AML-193 (cell line): ENCODE measurements around the gene CRYBB3.

Experiments used
- DNase-seq, 2 experiments: peaks; one replicate each; lab custom pipeline; 2025; lab: John Stamatoyannopoulos, UW

CRYBB3 gene

DNA sequence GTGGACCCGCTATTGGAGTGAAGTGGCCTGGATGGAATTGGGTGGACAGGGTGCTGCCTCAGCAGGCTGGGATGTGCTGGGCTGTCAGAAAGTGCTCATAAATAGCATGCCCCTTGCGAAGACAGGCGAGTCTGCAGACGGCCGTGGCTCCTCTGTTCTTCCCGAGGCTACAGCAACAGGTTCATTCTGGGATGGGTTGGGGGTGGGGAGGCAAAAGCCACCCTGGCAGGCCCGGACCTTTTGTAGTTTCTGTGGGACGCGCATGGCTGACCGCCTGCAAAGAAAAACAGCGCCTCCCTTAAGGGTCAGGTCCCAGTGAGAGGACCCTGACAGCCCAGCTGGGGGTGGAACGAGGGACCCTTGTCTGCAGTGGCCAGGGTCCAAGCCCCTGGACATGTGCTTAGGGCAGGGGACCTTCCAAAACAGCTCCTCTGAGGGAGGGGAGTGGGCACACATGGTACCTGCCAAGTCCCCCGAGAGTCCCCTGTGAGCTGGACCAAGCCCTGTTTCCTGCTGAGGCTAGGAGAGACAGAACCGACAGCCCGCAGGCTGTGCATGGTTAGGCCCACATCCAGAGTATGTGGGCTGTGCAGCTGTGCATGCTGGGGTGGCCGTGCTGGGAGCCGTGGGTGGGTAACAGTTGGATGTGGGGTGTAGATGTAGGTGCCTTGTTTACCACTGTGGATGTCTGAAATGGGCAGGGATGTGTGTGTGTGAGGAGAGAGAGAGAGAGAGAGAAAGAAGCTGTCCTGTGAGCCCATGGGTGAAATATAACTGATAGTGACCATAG lies at the start of gene CRYBB3:
TSS of gene CRYBB3 (plus strand) at position 128 of the 790 bp plus-strand sequence. CDS start 1,539 bp downstream, outside the sequence.
- DNase-seq, result no peak

DNA sequence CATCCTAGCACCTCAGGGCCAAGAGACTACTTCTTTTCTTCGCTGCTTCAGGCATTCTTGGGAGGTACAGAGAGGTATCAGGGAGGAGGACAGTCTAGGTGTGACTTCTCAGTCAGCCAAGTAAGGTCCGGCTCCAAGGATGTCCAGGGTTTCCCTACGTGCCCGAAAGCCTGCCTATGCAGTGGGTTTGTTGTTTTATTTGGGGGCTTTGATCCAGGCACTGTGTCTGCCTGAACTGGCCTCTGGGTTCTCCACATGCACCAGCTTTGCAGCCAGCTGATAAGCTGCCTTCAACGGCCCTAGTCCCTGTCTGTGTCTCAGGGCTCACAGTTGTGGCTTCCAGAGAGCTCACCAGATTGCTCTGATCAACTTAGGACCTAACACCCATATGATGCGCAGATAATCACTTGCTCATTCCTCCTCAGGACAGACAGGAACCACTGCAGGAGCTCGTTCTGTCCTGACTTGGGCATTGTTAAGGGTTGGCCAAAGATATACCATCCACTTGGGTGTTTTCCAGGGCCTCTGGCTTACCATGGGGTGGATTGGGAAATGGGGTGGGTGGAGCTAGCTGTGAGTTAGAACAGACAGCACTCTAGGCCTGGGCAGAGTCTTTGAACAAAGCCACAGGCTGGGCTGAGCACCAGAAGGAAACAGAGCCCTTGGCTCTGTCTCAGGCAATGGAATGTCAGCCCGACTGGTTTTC lies 45.5 kb upstream of the CRYBB3 start:
- DNase-seq, result no peak

DNA sequence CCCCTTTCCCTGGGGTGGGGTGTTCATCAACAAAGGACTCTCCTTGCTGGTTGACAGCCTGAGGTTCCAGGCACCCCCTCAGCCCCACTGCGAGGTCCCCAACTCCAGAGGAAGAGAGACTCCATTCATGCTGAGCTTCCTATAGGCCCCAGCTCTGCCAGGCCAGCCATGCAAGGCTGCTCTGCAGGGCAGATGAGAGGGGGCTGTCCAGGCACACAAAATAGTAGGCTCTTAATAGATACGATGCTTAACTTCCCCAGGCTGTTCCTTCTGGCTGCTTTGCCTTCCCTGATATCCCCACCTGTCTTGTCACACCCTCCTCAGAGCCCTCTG lies 45.0 kb upstream of the CRYBB3 start:
- no peak for DNase-seq

DNA sequence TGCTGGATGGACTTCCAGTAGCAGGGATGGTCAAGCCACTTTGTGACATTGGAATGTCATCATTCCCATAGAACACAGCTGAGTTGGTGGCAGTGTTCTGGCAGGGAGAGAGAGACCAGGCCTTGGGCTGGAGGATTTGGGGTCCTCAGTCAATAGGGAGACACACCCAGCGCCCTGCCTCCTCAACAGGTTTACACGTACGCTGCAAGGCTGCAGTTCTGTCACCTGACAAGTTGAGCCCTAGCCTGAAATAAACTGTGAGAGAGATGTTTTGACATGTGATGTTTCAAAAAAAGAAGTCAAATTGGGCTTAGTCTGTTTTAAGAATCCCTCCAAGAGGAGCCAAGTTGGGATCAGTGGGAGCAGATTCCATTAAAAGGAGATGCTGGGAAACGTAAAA lies 42.9 kb upstream of the CRYBB3 start:
- no peak for DNase-seq

DNA sequence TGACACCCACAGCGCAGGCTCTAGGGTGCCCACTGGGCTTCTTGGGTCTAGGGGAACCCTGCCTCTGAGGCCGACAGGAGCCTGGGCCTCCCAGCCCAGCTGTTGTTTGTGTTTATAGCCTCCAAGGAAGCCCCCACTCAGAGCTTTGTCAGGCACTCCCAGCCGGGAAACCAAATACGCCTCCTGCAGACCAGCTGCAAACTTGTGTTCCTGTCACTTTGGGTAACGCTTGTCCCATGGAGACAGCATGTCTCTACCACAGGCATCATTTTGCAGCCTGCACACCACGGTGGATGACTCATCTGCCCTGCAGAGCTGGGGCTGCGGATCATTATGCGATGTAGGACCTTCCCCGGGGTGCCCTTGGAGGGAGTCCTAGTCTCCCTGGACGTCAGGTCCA lies 40.6 kb upstream of the CRYBB3 start:
- no peak for DNase-seq

DNA sequence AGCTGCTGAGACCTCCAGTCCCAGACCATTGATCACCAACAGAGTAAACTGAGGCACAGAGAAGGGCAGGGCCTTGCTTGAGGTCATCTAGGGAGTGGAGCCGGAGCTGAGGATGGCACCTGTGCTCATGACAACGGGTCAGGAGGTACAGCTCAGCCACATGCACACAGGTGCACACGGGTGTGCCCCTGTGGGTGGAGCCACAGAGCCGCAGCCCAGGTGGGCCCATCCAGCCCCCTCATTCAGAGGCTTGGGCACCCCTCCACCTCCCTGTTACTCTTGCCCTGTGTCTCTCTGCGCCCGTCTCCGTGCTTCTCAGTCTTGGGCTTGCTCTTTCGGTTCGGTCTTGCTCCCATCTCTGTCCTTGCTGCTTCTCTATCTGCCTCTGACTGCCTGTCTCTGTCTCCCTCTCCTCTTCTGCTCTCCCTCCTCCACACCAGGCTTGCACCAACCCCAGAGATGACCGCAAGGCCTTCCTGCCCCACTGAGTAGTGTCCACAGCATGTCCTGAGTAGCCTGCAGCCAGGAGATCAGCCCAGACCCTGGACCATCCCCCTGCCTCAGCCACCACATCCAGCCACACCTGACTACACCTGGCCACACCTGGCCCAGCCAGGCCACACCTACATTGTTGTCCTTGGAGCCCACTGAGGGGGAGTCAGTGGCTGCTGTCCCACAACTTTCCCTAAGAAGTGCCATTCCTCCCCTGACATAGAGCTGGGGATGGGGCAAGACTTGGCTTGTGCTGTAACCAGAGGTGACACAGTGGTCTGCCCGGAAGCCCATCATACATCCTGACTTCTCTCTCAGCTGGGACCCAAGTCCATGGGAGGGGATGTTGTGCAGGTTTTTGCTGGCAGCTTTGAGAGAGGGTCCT lies 39.3 kb upstream of the CRYBB3 start:
- no peak for DNase-seq

DNA sequence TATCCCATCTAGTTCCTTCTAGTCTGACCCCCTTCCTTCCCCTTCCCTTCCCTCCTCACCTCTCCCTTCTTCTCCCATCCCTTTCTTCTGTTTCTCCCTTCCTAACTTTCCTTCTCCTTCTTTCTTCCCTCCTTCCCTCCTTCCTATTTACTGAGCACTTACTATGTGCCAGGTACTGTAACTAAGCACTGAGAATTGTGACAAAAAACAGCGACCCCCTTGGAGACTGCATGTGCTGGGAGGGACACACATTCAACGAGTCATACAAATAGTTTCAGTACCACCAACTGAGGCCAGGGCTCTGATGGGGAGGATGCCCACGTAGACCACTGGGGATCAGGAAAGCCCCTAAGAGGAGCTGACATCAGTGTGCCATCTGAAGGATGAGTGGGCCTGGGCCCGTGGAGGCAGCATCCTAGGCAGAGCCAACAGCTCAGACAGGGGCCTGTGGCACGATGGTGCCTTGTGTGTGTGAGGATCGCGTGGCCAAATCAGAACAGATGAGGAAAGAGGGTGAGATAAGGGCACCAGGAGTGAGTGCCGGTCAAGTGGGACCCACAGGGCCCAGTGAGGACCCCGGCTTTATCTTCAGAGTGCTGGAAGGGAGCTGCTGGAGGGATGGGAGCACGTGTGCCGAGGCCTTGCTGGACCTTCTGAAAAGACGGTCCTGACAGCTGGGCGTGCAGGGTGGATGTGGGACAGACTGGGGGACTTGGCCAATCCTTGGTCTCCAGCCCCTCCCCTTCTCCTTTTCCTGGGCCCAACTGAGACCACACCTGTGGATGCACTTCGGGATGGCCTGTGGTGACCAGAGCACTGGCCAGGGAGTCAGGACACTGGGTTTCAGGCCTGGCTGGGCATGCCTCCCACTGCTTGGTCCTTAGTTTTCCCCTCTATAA lies 38.4 kb upstream of the CRYBB3 start:
- DNase-seq, result no peak

DNA sequence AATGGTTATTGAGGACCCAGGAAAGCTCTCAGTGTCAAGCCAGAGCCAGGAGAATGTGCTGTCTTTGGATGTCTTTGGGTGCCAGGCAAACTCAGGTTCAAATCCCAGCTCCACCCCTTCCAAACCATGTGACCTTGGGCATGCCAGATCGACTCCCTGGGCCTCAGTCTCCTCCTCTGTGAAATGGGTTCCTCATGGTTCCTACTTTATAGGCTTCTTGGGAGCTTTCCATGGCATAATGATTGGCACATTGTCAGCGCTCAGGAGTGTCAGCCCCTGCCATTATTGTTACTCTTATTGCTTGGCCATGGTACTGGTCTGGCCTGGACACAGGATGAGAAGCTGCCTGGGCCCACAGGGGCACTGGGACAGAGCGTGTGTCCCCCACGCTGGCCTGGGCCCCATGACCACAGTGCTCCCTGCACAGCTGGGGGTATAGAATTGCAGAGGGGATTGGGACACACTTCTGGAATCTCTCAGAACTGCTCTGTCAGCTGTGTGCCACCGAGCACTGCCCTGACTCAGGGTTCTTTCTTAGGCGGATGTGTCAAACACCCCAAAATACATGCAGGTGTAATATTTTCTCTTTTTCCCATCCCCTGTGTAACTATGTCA lies 37.6 kb upstream of the CRYBB3 start:
- no peak for DNase-seq

DNA sequence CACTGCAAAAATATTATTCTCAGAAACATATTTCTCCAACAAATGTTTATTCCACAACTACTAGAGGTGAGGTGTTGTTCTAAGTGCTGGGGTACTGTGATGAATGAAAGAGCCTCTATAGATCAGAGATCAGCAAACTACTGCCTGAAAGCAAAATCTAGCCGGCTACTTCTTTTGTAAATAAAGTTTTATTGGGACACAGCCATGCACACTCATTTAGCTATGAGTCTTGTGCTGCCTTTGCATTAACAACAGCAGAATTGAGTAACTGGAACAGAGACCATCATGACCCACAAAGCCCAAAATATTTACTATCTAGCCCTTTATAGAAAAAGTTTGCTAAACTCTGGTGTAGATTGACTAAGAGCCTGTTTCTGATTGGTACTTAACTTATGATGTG lies 37.1 kb upstream of the CRYBB3 start:
- DNase-seq, result no peak

DNA sequence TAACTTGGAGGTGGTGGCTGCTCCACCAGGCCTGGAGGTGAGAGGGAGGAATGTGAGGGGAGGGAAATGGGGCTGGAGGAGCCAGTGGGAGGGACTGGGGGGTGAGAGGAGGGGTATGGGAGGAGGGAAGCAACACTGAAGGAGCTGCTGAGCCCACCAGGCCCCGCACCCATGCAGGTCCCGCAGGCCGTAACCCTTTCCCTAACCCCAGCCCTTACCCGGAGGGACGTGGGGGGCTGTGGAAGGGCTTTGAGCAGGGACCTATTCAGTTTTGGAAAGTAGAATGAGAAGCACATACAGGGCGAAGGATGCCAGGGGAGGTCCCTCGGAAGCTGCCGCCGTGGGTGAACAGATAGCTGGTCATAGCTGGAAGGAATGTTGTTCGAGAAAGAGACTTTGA lies 33.9 kb upstream of the CRYBB3 start:
- no peak for DNase-seq

DNA sequence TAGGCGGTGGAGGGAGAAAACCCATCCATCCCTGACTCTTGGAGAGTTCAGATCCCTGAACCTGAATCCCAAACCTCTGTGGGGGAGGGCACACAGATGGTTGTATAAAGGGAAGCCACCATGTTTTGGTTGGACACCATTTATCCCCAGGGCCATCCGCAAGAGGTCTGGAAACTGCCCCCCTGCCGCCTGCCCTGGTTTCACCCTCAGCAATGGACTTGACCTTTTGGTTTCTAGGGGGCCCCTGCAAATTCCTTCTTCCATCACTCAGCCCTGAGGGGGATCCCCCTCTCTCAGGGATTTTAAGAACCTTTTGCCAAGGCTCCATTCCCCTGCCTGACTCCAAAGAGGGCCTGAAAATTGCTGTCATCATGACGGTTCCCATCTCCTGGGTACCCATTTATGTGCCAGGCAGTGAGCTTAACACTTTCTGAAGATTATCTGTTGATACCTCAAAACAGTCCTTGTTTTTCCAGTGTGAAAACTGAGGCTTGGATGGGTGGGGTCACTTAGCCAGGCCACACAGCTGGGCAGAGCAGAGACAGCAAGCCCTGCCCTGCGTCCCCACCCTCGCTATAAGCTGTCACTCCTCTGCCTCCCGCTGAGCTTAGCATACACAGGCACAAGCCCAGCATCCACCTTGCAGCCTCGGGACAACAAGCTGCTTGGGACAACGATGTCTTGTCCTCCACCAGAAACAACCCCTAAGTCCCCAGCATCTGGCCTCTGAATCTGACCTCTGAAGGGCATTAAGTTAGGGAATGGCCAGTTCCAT lies 33.2 kb upstream of the CRYBB3 start:
- no peak for DNase-seq

DNA sequence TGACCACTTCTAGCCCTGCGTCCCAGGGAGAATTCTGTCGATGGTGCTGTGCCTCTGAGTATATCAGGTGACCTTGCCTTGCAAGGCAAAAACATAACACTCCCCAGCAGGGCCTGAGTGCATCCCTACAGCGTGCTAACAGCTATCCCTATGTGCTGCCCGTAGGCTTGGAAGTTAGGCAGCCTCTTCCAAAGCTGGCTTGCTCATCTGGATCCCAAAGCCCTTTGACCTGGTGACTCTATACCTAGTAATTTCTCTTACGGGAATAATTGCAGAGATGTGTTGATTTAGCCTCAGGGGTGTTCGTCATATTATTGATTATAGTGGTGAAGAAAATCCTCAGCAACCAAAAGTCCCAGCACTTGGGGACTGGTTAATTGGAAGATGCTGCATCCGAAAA lies 32.6 kb upstream of the CRYBB3 start:
- DNase-seq, result no peak

DNA sequence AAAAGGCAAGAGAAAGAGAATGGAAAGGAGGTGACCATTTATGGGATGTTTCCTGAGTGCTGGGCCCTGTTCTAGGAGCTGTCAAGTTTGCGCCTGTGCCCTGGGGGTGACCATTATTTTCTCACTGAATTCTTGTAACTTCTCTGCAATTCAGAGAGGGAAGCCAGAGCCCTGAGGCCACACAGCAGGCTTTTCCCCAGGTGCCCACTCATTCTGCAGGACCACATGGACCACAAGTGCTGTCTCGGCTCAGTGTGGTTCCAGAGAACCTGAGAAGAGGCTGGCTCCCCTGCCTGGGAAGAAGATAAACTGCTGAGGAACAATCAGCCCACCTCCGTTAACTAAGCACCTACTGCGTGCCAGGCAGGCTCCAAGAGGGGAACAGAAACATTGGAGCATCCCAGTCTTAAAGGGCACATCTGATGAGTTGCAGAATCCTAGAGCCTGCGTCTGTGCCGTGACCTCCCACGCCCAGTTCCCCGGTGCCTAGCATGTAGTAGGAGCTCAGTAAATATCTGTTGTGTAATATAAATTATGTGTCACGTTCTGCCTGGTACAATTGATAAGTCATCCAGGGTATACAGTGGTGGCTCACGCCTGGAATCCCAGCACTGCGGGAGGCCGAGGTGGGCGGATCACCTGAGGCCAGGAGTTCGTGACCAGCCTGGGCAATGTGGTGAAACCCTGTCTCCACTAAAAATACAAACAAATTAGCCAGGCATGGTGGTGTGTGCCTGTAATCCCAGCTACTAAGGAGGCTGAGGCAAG lies 31.6 kb upstream of the CRYBB3 start:
- DNase-seq, result no peak

DNA sequence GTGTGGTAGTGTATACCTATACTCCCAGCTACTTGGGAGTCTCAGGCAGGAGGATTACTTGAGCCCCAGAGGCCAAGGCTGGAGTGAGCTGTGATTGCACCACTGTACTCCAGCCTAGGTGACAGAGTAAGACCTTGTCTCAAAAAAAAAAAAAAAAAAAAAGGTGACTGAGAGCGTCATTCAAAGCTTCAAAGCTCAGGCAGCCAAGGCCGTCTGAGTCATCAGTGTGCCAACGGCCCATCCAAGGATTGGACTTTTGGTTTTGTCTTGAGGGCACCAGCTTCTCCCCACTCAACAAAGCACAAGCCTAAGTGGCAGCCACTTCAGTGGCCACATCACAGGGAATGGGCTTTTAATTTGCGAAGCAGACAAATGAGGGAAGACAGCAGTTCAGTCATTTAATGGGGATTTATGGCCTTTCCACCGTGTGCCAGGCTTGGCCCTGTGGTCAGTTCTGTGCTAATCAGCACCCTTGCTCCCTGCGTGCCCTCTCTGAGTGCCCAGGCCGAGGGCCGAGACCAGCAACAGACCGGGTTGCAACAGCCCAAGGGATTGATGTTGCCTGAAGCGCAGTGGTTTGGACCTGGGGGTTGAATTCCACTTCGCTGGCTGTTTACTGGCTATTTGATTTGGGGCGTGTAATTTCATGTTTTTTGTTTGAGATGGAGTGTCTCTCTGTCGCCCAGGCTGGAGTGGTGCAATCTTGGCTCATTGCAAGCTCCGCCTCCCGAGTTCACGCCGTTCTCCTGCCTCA lies 30.2 kb upstream of the CRYBB3 start:
- DNase-seq, result no peak

DNA sequence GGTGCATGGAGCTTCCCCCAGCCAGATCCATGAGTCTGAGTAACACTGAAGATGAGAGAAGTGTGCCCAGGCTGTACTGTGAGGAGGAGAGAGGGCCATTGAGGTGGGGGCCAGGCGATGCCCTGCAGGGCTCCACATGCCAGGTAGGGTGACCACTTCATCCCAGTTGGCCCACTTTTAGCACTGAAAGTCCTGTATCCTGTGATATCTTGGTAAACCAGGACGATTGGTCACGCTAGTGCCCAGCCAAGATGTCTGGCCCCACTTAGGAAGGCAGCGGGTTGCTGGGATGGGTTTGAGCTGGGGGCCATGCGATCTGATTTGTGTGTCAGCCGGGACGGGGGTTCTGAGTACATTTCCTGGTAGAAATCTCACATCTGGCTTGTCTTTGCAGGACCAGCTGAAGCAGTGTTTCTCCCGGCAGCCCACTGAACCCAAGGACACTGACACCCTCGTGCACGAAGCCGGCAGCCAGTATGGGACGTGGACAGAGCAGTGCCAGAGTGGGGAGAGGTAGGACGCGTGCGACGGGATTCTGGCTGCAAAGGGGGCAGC lies 29.2 kb upstream of the CRYBB3 start:
- DNase-seq, result no peak

DNA sequence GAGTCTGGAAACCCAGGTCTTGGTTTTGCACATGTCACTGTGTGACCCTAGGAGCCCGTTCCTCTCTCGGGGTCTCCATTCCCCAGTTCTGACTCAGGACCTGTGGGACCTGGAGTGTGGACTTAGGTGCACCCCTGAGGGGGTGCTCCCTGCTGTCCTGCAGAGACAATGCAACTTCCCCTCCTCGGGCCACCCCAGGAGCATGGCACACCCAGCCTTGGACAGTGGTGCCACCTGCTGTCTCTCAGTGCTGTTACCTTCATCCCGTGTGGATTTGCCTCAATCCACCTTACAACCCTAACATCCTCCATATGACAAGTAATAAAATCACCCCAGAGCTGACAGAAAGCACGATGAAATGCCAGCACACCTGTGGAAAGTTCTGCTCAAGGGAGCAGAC lies 27.5 kb upstream of the CRYBB3 start:
- DNase-seq, result peak in 1 of 2 experiments; percentile 1

DNA sequence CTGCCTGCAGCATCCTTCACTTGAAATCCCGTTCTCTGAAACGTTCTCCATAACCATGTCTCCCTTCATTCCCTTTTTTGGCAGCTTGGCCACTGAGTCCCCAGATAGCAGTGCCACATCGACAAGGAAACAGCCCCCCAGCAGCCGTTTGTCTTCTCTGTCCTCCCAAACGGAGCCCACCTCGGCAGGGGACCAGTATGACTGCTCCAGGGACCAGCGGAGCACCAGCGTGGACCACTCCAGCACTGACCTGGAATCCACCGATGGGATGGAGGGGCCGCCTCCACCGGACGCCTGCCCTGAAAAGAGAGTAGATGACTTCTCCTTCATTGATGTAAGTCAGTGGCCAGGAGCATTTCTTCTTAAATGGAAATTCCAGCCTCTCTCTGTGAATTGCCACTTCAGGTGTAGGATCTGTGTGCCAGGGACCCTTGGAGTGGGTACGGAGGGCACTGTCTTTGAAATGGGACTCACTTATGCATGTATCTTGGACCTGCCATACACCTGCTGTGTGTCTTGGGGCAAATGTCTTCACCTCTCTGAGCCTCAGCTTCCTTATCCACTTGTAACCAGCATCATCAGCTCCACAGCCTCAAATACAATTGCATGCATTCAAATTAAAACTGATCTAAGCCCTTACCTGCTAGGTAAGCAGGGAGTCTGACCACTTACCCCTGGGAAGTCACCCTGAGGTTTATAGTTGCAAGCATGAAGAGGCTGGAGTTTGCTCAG lies 25.3 kb upstream of the CRYBB3 start:
- DNase-seq, result no peak

DNA sequence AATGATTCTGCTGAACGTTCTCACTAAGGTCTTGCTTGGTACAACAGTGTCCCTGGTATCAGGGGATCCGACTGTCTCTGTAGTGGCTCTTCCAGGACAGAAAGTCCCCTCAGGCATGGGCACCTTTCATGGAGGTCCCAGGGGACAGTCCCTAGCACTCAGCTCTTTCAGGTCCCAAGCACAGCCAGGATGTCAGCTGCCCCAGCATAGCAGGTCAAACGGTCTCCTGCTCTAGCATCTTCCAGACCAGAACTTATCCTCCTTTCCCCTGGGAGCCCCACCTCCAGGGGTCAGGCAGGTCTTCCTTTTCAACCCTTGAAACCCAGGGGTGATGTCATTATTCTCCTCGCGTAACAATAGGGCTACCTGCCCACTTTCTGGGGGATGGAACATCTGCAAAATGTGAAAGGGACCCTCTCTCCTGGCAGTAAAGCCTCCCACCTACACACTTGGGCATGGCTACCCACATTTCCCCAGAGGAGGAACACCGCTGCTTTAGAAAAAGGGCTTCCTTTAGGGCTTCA lies 24.7 kb upstream of the CRYBB3 start:
- DNase-seq, result no peak
